Measurements from ENCODE around the gene WDR33. TPM values are rescaled to one million over a fixed set of nuclear protein-coding genes. Genes with fewer than 3 reads are reported as not detected.
"Not testable (repeated sequence)": the region's sequence is repeated elsewhere in the genome, so short reads cannot be mapped to it uniquely, and the experiment has no call there.

WDR33 gene
- total RNA-seq, 4 donors from 2014 or later = 54.4 to 95.8 (median 67.5) TPM

- intact Hi-C loops (cut with DNase I) = no loop called here
- WGBS, 2 donors = 95 to 97% methylated on average over 8 of the region's 8 CpGs
- no peak for TF ChIP-seq POLR2A (IDR thresholded peaks at IDR 0.05)
- TF ChIP-seq CTCF (IDR thresholded peaks at IDR 0.05) = no peak
Measured at GRCh38 chr2:127754186-127754585, 56.8 kb downstream of the WDR33 start.

GRCh38 chr2:127753374-127753773 lies 57.6 kb downstream of the WDR33 start:
- intact Hi-C loops (cut with DNase I) = no loop called here
- H3K36me3 ChIP-seq = no peaks in the 10 kb centered on the region
- DNase-seq = no peak
- no peak for TF ChIP-seq POLR2A (IDR thresholded peaks at IDR 0.05)
- no peak for TF ChIP-seq CTCF (IDR thresholded peaks at IDR 0.05)
- H3K27me3 ChIP-seq = no peaks in the 10 kb centered on the region
- no peak overlapping the region for H3K27ac ChIP-seq
- H3K4me3 ChIP-seq (replicated peaks in 1 of 3) = no peak overlapping the region
- no peaks in the 10 kb centered on the region for H3K9me3 ChIP-seq
- H3K4me1 ChIP-seq = no peaks in the 10 kb centered on the region

More at GRCh38 chr2:127754186-127754585, 56.8 kb downstream of the WDR33 start:
- DNase-seq = no peak
- Histone ChIP-seq H3K4me3 (replicated peaks in 1 of 3) (no peak overlapping the region), H3K36me3 (no peaks in the 10 kb centered on the region), H3K27ac (no peak overlapping the region), H3K27me3 (no peaks in the 10 kb centered on the region), H3K4me1 (no peaks in the 10 kb centered on the region), H3K9me3 (no peaks in the 10 kb centered on the region)

- H3K4me3 ChIP-seq (replicated peaks in 1 of 3); intact Hi-C loops (cut with DNase I); H3K27me3 ChIP-seq; H3K27ac ChIP-seq; H3K9me3 ChIP-seq; DNase-seq; H3K36me3 ChIP-seq; H3K4me1 ChIP-seq: not testable (repeated sequence)
- 91% methylated on average over 5 of the region's 5 CpGs for WGBS, 2 donors
Measured at GRCh38 chr2:127749537-127749936, 61.4 kb downstream of the WDR33 start.

GRCh38 chr2:127747621-127748020 lies 63.4 kb downstream of the WDR33 start:
- intact Hi-C loops (cut with DNase I) = no loop called here
- WGBS, 2 donors = 90 to 91% methylated on average over 5 of the region's 5 CpGs
- TF ChIP-seq CTCF (IDR thresholded peaks at IDR 0.05) (no peak), POLR2A (IDR thresholded peaks at IDR 0.05) (no peak)
- H3K4me1 ChIP-seq = no peaks in the 10 kb centered on the region
- no peak for DNase-seq
- H3K36me3 ChIP-seq = no peaks in the 10 kb centered on the region
- H3K9me3 ChIP-seq = no peaks in the 10 kb centered on the region
- no peaks in the 10 kb centered on the region for H3K27me3 ChIP-seq
- H3K4me3 ChIP-seq (replicated peaks in 1 of 3) = no peak overlapping the region
- no peak overlapping the region for H3K27ac ChIP-seq

- TF ChIP-seq POLR2A (IDR thresholded peaks at IDR 0.05) = no peak
- TF ChIP-seq CTCF (IDR thresholded peaks at IDR 0.05) = no peak
- no peak for DNase-seq
- 83 to 86% methylated on average over 3 of the region's 3 CpGs for WGBS, 2 donors
- H3K4me3 ChIP-seq (replicated peaks in 1 of 3) = no peak overlapping the region
- H3K36me3 ChIP-seq = no peaks in the 10 kb centered on the region
- intact Hi-C loops (cut with DNase I) = no loop called here
- no peaks in the 10 kb centered on the region for H3K4me1 ChIP-seq
- H3K27me3 ChIP-seq = no peaks in the 10 kb centered on the region
- H3K27ac ChIP-seq = no peak overlapping the region
- H3K9me3 ChIP-seq = no peaks in the 10 kb centered on the region
Measured at GRCh38 chr2:127743477-127744026, 67.4 kb downstream of the WDR33 start.
